ENCODE measurements around the gene SLC25A3. TPM values are rescaled to one million over a fixed set of nuclear protein-coding genes. Genes with fewer than 3 reads are reported as not detected.
A peak's percentile ranks its signal among the peaks of the same experiment; 100 is the strongest.

Gene SLC25A3
- polyA plus RNA-seq, 1 of the 3 experiments (the other 2 are of a cell fraction): 470 TPM

DNA sequence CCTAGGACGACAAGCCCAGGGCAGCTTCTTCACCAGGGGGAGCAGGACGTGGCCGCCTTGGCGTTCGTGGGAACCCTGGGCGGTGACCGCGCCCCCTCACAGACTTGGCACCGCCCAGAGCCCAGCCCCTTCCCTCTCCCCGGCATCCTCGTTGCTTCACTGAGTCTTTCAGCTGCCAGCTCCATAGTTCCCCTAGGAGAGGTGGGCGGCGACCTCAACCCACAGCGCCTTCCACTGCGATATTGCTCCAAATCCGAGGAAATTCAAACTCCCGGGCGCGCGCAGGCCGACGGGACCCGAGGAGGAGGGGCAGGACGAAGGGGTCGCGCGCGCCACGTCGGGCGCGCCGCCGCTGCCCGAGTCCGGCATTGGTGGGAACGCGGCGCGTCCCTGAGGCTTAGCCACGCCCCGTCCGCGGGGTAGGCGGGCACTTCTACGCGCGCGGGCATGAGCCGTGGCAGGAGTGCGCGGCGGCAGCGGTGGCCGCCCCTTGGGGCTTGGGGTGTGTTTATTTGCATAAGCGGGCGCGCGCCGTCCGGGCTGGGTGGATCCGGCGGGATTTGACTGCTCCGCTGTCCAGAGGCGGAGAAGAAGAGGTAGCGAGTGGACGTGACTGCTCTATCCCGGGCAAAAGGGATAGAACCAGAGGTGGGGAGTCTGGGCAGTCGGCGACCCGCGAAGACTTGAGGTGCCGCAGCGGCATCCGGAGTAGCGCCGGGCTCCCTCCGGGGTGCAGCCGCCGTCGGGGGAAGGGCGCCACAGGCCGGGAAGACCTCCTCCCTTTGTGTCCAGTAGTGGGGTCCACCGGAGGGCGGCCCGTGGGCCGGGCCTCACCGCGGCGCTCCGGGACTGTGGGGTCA lies 51.5 kb downstream of the SLC25A3 start, which contains the start of the genes APAF1 and IKBIP:
Gene APAF1 (plus strand): TSS at position 579 of the 860 bp plus-strand sequence. CDS start 3,070 bp downstream, outside the sequence.
Gene IKBIP (minus strand): TSS at position 77 of the 860 bp plus-strand sequence. CDS start 87 bp downstream, outside the sequence.
- no peaks in the 10 kb centered on the region for H3K9me3 ChIP-seq
- peaks cover 2 to 12% of the 10 kb centered on the region in 2 experiments; a peak in 3 of 4 replicates for H3K4me1 ChIP-seq (ENCODE audit: control insufficient read depth in 1 of 2, insufficient read depth in 2 of 2, low read depth in 1 of 2, low read length in 1 of 2)
- H3K4me3 ChIP-seq (ENCODE audit: low read depth in 2 of 2, low read length in 1 of 2): peak within 1 kb of the TSS; percentile 79
- ChIA-PET POLR2A (interaction anchor here (0.8 kb wide), 1 partner anchor 51 kb away, joined by 4 read pairs; the partner anchor contains the start of gene SLC25A3), CTCF (interaction anchor here (0.7 to 3.8 kb wide), 7 partner anchors 9 to 78 kb away, joined by 3 to 20 read pairs (median 4); partner anchors contain the start of gene SLC25A3)
- under 1% methylated on average over 44 of the region's 91 CpGs for WGBS (ENCODE audit: low lambda C conversion rate)
- H3K9ac ChIP-seq: peak within 1 kb of the TSS; percentile 94
- H3K36me3 ChIP-seq (replicated peaks in 1 of 2; ENCODE audit: control insufficient read depth in 1 of 2, insufficient read depth in 2 of 2, low read length in 1 of 2): peaks cover 17 to 29% of the 10 kb centered on the region in 2 experiments
- peak within 1 kb of the TSS; percentile 86 to 97 for H3K27ac ChIP-seq (ENCODE audit: low read depth in 2 of 2, low read length in 1 of 2)
- H3F3A ChIP-seq (replicated peaks; ENCODE audit: insufficient read depth): peaks cover 17% of the 10 kb centered on the region
- peak within 1 kb of the TSS; percentile 88 for H2AFZ ChIP-seq (ENCODE audit: low read depth)
- peaks cover 20% of the 10 kb centered on the region; the same call in 1 of the 2 replicates for H4K20me1 ChIP-seq (ENCODE audit: insufficient read depth)
- peak; percentile 96 for DNase-seq
- H3K79me2 ChIP-seq (ENCODE audit: insufficient read depth): peaks cover 91% of the 10 kb centered on the region
- H3K9me2 ChIP-seq: no peaks in the 10 kb centered on the region
- H3K27me3 ChIP-seq (ENCODE audit: insufficient read depth): no peaks in the 10 kb centered on the region
- H3K4me2 ChIP-seq: peak within 1 kb of the TSS; percentile 85
- 0 out of 2 replicates have a peak, but pooled peaks have one; percentile 15 for TF ChIP-seq NFIC (IDR thresholded peaks at IDR 0.05; ENCODE audit: borderline replicate concordance)
- TF ChIP-seq ELF1 (IDR thresholded peaks at IDR 0.05): 0 out of 2 replicates have a peak, but pooled peaks have one; percentile 12
- TF ChIP-seq, protein P1, sequence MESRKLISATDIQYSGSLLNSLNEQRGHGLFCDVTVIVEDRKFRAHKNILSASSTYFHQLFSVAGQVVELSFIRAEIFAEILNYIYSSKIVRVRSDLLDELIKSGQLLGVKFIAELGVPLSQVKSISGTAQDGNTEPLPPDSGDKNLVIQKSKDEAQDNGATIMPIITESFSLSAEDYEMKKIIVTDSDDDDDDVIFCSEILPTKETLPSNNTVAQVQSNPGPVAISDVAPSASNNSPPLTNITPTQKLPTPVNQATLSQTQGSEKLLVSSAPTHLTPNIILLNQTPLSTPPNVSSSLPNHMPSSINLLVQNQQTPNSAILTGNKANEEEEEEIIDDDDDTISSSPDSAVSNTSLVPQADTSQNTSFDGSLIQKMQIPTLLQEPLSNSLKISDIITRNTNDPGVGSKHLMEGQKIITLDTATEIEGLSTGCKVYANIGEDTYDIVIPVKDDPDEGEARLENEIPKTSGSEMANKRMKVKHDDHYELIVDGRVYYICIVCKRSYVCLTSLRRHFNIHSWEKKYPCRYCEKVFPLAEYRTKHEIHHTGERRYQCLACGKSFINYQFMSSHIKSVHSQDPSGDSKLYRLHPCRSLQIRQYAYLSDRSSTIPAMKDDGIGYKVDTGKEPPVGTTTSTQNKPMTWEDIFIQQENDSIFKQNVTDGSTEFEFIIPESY (IDR thresholded peaks at IDR 0.05; ENCODE audit: borderline replicate concordance, low read depth): no peak
- no peak for TF ChIP-seq YY1 (IDR thresholded peaks at IDR 0.05; ENCODE audit: low read depth)
- TF ChIP-seq JUND (IDR thresholded peaks at IDR 0.05): no peak
- TF ChIP-seq, protein P2, sequence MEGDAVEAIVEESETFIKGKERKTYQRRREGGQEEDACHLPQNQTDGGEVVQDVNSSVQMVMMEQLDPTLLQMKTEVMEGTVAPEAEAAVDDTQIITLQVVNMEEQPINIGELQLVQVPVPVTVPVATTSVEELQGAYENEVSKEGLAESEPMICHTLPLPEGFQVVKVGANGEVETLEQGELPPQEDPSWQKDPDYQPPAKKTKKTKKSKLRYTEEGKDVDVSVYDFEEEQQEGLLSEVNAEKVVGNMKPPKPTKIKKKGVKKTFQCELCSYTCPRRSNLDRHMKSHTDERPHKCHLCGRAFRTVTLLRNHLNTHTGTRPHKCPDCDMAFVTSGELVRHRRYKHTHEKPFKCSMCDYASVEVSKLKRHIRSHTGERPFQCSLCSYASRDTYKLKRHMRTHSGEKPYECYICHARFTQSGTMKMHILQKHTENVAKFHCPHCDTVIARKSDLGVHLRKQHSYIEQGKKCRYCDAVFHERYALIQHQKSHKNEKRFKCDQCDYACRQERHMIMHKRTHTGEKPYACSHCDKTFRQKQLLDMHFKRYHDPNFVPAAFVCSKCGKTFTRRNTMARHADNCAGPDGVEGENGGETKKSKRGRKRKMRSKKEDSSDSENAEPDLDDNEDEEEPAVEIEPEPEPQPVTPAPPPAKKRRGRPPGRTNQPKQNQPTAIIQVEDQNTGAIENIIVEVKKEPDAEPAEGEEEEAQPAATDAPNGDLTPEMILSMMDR (IDR thresholded peaks at IDR 0.05): peak; percentile 1; the same call in 1 of the 2 replicates
- no peak for TF ChIP-seq RAD21 (IDR thresholded peaks at IDR 0.05; ENCODE audit: low read length)
- no peak for TF ChIP-seq FOXJ3 (CRISPR knock-in tag; IDR thresholded peaks at IDR 0.05)
- TF ChIP-seq TAF1 (IDR thresholded peaks at IDR 0.05; ENCODE audit: borderline replicate concordance, low read depth, low read length): peak; percentile 81
- no peak for TF ChIP-seq SMC3 (IDR thresholded peaks at IDR 0.05; ENCODE audit: low read depth, low read length)
- TF ChIP-seq MXI1 (IDR thresholded peaks at IDR 0.05; ENCODE audit: low read depth, low read length): peak; percentile 82
- no peak for TF ChIP-seq RFX5 (IDR thresholded peaks at IDR 0.05; ENCODE audit: low read length)
- no peak for TF ChIP-seq RCOR1 (IDR thresholded peaks at IDR 0.05; ENCODE audit: low read length)
- TF ChIP-seq, protein P3, sequence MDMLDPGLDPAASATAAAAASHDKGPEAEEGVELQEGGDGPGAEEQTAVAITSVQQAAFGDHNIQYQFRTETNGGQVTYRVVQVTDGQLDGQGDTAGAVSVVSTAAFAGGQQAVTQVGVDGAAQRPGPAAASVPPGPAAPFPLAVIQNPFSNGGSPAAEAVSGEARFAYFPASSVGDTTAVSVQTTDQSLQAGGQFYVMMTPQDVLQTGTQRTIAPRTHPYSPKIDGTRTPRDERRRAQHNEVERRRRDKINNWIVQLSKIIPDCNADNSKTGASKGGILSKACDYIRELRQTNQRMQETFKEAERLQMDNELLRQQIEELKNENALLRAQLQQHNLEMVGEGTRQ (IDR thresholded peaks at IDR 0.05; ENCODE audit: borderline replicate concordance, low read depth, low read length): no peak
- TF ChIP-seq SIN3A (IDR thresholded peaks at IDR 0.05; ENCODE audit: borderline replicate concordance, low read depth, low read length): peak; percentile 58
- TF ChIP-seq, protein P4, sequence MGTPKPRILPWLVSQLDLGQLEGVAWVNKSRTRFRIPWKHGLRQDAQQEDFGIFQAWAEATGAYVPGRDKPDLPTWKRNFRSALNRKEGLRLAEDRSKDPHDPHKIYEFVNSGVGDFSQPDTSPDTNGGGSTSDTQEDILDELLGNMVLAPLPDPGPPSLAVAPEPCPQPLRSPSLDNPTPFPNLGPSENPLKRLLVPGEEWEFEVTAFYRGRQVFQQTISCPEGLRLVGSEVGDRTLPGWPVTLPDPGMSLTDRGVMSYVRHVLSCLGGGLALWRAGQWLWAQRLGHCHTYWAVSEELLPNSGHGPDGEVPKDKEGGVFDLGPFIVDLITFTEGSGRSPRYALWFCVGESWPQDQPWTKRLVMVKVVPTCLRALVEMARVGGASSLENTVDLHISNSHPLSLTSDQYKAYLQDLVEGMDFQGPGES (IDR thresholded peaks at IDR 0.05; ENCODE audit: low read depth, low read length): no peak
- no peak for TF ChIP-seq EZH2phosphoT487 (IDR thresholded peaks at IDR 0.05; ENCODE audit: borderline replicate concordance, low read depth)
- TF ChIP-seq GATA2 (CRISPR knock-in tag; IDR thresholded peaks at IDR 0.05): no peak; the same call in 1 of the 2 replicates
- TF ChIP-seq FOXM1 (IDR thresholded peaks at IDR 0.05; ENCODE audit: low read depth): no peak
- no peak for TF ChIP-seq EP300 (IDR thresholded peaks at IDR 0.05; ENCODE audit: borderline replicate concordance in 1 of 2, low read depth in 1 of 2, low read length in 1 of 2)
- no peak for TF ChIP-seq RXRA (IDR thresholded peaks at IDR 0.05; ENCODE audit: borderline replicate concordance, low read depth)
- TF ChIP-seq TCF12 (IDR thresholded peaks at IDR 0.05): no peak
- TF ChIP-seq, protein P5, sequence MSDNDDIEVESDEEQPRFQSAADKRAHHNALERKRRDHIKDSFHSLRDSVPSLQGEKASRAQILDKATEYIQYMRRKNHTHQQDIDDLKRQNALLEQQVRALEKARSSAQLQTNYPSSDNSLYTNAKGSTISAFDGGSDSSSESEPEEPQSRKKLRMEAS (IDR thresholded peaks at IDR 0.05; ENCODE audit: low read depth): no peak
- TF ChIP-seq, protein P6, sequence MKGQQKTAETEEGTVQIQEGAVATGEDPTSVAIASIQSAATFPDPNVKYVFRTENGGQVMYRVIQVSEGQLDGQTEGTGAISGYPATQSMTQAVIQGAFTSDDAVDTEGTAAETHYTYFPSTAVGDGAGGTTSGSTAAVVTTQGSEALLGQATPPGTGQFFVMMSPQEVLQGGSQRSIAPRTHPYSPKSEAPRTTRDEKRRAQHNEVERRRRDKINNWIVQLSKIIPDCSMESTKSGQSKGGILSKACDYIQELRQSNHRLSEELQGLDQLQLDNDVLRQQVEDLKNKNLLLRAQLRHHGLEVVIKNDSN (IDR thresholded peaks at IDR 0.05; ENCODE audit: borderline replicate concordance, low read depth): no peak
- TF ChIP-seq CHD2 (IDR thresholded peaks at IDR 0.05; ENCODE audit: low read length, partially characterized antibody): peak; percentile 45

Measured in SK-N-SH (cell line).